ENCODE results near the gene LCP1. TPM values are rescaled to one million over a fixed set of nuclear protein-coding genes. Genes with fewer than 3 reads are reported as not detected.

LCP1 gene
- total RNA-seq, 1 experiment from 2014 or later, result 54.6 TPM

GRCh38 chr13:46140044-46140443 is 41.9 kb downstream of the LCP1 start:
- no peak for TF ChIP-seq CTCF (IDR thresholded peaks at IDR 0.05; ENCODE audit: unreplicated experiment)
- DNase-seq, result no peak
- Mint-ChIP-seq H3K36me3 (ENCODE audit: insufficient read depth, unreplicated experiment) (peaks cover 7% of the 10 kb centered on the region), H3K27ac (ENCODE audit: unreplicated experiment) (no peak overlapping the region), H3K4me3 (ENCODE audit: low read depth, unreplicated experiment) (no peak overlapping the region), H3K27me3 (ENCODE audit: unreplicated experiment) (no peaks in the 10 kb centered on the region), H3K9me3 (ENCODE audit: low read depth, unreplicated experiment) (no peaks in the 10 kb centered on the region), H3K4me1 (ENCODE audit: low read depth, unreplicated experiment) (peaks cover 17% of the 10 kb centered on the region)
- BruUV-seq (replicated peaks), result no TSS peak
- CTCF ChIA-PET, result no interaction called here
- intact Hi-C loops (cut with micrococcal nuclease; ENCODE audit: unreplicated experiment), result no loop called here

GRCh38 chr13:46137627-46138317 is 44.2 kb downstream of the LCP1 start:
- CTCF ChIA-PET, result interaction anchor here (0.6 kb wide), 1 partner anchor 1251 kb away, joined by 3 read pairs; no protein-coding TSS in a partner anchor
- no peak for TF ChIP-seq CTCF (IDR thresholded peaks at IDR 0.05; ENCODE audit: unreplicated experiment)
- no peak overlapping the region for H3K27ac Mint-ChIP-seq (ENCODE audit: unreplicated experiment)

GRCh38 chr13:46136688-46137087 is 45.3 kb downstream of the LCP1 start:
- no peaks in the 10 kb centered on the region for H3K27me3 Mint-ChIP-seq (ENCODE audit: unreplicated experiment)

More at GRCh38 chr13:46137627-46138317, 44.2 kb downstream of the LCP1 start:
- no peaks in the 10 kb centered on the region for H3K27me3 Mint-ChIP-seq (ENCODE audit: unreplicated experiment)
- intact Hi-C loops (cut with micrococcal nuclease; ENCODE audit: unreplicated experiment), result no loop called here
- no peak overlapping the region for H3K4me3 Mint-ChIP-seq (ENCODE audit: low read depth, unreplicated experiment)
- no peak for DNase-seq
- BruUV-seq (replicated peaks), result no TSS peak
- H3K4me1 Mint-ChIP-seq (ENCODE audit: low read depth, unreplicated experiment), result peaks cover 22% of the 10 kb centered on the region
- H3K36me3 Mint-ChIP-seq (ENCODE audit: insufficient read depth, unreplicated experiment), result no peaks in the 10 kb centered on the region
- no peaks in the 10 kb centered on the region for H3K9me3 Mint-ChIP-seq (ENCODE audit: low read depth, unreplicated experiment)

GRCh38 chr13:46134961-46135522 is 46.9 kb downstream of the LCP1 start:
- intact Hi-C loops (cut with micrococcal nuclease; ENCODE audit: unreplicated experiment), result no loop called here
- no peaks in the 10 kb centered on the region for H3K9me3 Mint-ChIP-seq (ENCODE audit: low read depth, unreplicated experiment)
- no peak overlapping the region for H3K27ac Mint-ChIP-seq (ENCODE audit: unreplicated experiment)
- no peaks in the 10 kb centered on the region for H3K27me3 Mint-ChIP-seq (ENCODE audit: unreplicated experiment)
- no peak overlapping the region for H3K4me3 Mint-ChIP-seq (ENCODE audit: low read depth, unreplicated experiment)
- peaks cover 5% of the 10 kb centered on the region for H3K36me3 Mint-ChIP-seq (ENCODE audit: insufficient read depth, unreplicated experiment)
- peak; percentile 46 for DNase-seq
- BruUV-seq (replicated peaks), result no TSS peak
- CTCF ChIA-PET, result interaction anchor here (0.6 kb wide), 2 partner anchors 395 to 464 kb away, joined by 4 to 6 read pairs; no protein-coding TSS in a partner anchor
- H3K4me1 Mint-ChIP-seq (ENCODE audit: low read depth, unreplicated experiment), result peaks cover 22% of the 10 kb centered on the region
- TF ChIP-seq CTCF (IDR thresholded peaks at IDR 0.05; ENCODE audit: unreplicated experiment), result no peak

More at GRCh38 chr13:46136688-46137087, 45.3 kb downstream of the LCP1 start:
- CTCF ChIA-PET, result no interaction called here
- Mint-ChIP-seq H3K27ac (ENCODE audit: unreplicated experiment) (no peak overlapping the region), H3K9me3 (ENCODE audit: low read depth, unreplicated experiment) (no peaks in the 10 kb centered on the region), H3K4me1 (ENCODE audit: low read depth, unreplicated experiment) (peaks cover 22% of the 10 kb centered on the region), H3K4me3 (ENCODE audit: low read depth, unreplicated experiment) (no peak overlapping the region), H3K36me3 (ENCODE audit: insufficient read depth, unreplicated experiment) (peaks cover 1% of the 10 kb centered on the region)
- no peak for DNase-seq
- TF ChIP-seq CTCF (IDR thresholded peaks at IDR 0.05; ENCODE audit: unreplicated experiment), result no peak
- intact Hi-C loops (cut with micrococcal nuclease; ENCODE audit: unreplicated experiment), result no loop called here
- BruUV-seq (replicated peaks), result no TSS peak
